OCI-LY1 (cell line): ENCODE results near the gene STPG4.

ENCODE experiments used
- CTCF ChIP-seq: fragments of 200-600 bp; sonication (generic), shearing (Covaris generic); IDR thresholded peaks from 2 replicates; pipeline ENCODE4 v1.5.1; 2017; ENCODE audit warnings: mild to moderate bottlenecking, antibody characterized with exemption, low read length, moderate library complexity, mixed read lengths
- EZH2 ChIP-seq: fragments of 200-600 bp; sonication (generic), shearing (Covaris generic); IDR thresholded peaks from 2 replicates; pipeline ENCODE4 v1.8.0; 2017; ENCODE audit warnings: borderline replicate concordance, mixed run types, mild to moderate bottlenecking, antibody characterized with exemption, low read length, moderate library complexity, mixed read lengths

- TF ChIP-seq EZH2 (no peak), CTCF (no peak)
Measured at GRCh38 chr2:47196046-47196445, 40.9 kb upstream of the STPG4 start.
